ENCODE measurements around the gene SPECC1.
"Not testable (repeated sequence)": the region's sequence is repeated elsewhere in the genome, so short reads cannot be mapped to it uniquely, and the experiment has no call there.

SPECC1 gene

DNA sequence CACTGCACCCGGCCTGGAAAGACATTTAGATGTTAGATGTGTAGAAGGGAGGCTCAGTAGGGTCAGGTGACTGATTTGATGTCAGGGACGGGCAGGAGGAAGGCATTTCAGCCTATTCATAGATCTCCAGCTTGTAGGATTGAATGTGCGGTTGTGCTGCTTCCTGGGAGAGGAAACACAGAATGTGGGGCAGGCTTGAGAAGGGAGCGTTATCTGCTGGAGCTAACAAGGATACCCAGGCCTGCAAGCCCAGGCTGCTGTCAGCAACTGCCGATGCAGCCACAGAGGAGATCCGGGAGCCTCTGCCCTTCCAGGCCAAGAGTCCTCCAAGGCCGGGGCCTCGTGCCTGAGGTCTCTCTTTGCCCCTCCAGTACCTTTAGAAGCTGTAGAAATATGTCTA, 205.6 kb downstream of the SPECC1 start:
- peak; percentile 48 for DNase-seq

DNA sequence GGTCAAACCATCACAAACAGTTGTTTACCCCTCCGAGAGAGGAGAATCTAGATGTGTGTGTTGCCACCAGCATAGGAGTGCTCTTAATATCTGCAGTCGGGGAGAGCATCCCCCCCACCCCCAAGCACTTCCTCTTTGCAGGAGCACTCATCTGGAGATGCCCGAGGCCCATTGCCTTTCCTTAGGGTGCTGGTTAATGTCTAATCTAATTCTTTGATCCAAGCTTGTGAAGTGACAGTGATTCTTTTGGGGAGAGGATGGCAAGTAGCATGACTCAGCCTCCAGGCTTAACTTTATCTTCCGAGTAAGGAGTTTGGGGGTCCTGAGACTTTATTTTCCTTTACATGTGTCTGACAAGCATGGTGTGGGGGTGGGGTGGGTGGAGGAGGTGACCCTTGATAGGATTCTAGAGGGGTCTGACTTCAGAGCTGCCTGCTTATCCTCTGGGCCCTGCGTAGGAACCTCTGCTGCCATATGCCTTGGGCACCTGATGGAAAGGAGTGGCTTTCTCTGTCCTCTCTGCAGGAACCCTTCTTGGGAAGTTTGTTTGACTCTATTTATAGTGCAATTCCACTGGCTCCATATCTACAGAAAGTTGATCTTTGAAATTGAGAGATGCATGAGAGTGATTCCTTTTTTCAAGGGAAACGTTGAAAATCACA, 207.1 kb downstream of the SPECC1 start:
- peak; percentile 55 for DNase-seq

DNA sequence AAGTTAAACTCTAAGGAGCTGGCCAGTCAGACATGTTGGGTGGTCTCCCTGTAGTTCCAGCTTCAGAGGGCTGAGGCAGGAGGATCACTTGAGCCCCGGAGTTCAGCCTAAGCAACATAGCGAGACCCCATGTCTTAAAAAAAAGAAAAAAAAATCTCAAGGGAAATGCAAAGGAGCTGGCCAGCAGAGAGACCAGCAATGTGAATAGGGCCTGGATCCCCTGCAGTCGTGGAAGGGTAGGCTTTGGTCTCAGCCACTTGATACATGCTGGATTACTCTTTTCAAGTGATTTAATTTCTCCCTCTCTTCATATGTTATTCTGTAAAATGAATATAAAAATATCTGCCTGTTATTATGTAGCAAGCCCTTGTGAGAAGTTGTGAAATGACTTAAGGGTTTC, 207.7 kb downstream of the SPECC1 start:
- no peak for DNase-seq

DNA sequence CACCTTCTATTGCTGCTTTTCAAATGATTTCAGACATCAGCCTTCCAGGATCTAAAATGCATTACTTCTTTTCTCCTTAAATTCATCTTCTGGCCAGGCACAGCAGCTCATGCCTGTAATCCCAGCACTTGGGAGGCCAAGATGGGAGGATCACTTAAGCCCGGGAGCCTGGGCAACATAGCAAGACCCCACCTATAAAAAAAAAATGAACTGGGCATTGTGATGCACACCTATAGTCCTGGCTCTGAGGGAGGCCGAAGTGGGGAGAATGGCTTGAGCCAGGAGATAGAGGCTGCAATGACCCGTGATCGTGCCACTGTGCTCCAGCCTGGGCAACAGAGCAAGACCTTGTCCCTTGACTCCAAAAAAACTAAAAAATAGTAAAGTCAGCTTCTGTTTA, 208.5 kb downstream of the SPECC1 start:
- peak; percentile 35 for DNase-seq

DNA sequence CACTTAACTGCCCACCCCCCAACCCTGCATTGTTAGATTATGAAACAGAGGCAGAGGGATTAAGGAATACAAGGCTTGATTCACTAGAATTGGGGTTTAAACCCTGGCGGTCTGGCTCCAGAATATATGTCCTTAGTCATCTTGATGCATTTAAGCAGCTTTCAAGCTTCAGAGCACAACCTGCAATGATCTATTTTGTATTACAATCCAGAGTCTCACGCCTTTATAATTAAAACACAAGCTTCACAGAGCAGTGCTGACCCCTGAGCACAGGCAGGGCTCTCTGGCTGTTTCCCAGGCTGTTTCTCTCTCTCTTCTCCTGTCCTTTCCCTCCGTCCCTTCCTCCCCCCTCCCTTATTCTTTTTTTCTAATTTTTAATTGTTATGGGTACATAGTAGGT, 209.1 kb downstream of the SPECC1 start:
- DNase-seq: no peak

DNA sequence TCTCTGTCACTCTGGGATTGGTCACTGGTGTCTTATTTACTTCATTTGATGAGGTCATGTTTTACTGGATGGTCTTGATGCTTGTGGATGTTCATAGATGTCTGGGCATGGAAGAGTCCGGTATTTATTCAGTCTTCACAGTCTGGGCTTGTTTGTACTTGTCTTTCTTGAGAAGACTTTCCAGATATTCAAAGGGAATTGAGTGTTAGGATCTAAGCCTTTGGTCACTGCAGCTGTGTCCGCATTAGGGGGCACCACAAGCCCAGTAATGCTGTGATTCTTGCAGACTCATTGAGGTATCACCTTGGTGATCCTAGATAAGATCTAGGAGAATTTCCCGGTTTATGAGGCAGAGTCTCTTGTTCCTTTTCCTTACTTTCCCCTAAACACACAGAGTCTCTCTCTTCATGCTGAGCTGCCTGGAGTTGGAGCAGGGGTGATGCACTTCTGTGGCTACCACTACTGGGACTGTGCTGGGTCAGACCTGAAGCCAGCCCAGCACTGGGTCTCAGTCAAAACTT, 214.7 kb downstream of the SPECC1 start:
- DNase-seq: peak; percentile 81

DNA sequence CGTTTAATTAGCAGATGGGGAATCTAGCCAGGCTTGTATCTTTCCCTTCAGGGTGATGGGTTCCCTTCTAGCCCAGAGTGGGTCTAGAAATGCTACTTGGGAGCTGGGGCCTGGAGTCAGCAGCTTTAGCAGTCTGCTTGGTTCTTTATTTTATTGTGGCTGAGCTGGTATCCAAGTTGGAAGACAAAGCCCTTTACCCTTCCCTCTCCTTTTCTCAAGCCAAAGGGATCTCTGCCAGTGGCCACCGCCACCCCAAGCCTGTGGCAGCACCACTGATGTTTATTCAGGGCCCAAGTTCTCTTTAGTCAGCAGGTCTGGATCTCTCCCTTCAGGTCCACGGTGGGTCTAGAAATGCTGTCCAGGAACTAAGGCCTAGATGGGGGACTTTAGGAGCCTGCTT, 215.2 kb downstream of the SPECC1 start:
- no peak for DNase-seq

DNA sequence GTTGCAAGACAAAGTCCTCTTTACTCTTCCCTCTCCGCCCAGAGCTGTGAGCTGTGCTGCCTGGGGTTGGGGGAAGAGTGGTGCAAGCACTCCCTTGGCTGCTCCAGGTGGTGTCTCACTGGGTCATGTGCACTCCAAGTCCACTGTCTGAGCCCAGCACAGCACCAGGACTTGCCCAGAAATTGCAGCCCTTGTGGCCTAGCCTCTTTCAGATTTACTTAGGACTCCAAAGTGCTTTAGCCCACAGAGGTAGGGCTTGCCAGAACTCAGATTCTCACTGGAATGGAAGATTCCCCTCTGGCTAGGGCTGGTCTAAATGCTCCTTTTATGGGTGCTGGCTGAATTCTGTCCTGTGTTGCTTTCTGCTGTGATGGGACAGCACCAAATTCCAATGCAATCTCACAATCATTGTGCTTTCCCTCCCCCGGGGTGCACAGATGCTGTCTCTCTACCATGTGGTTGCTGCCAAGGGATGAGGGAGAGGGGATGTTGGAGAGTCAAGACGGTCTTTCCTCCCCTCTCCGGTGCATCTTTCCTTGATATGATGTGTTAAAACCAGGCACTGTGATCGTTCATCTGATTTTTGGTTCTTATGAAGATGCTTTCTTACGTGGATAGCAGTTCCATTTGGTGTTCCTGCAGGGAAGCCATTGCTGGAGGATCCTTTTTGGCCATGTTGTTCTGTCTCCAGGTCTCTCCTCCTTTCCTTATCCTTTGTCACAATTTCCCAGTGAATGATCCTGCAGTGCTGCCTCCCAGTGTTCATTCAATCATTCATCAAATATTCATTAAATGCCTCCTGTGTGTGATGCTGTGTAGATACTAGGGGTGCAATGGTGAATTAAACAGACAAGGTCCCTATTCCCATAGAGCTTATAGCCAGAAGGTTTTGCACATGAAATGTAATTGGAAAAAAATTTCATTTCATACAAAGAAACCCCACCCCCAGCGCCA, 216.3 kb downstream of the SPECC1 start:
- peak; percentile 87 for DNase-seq

DNA sequence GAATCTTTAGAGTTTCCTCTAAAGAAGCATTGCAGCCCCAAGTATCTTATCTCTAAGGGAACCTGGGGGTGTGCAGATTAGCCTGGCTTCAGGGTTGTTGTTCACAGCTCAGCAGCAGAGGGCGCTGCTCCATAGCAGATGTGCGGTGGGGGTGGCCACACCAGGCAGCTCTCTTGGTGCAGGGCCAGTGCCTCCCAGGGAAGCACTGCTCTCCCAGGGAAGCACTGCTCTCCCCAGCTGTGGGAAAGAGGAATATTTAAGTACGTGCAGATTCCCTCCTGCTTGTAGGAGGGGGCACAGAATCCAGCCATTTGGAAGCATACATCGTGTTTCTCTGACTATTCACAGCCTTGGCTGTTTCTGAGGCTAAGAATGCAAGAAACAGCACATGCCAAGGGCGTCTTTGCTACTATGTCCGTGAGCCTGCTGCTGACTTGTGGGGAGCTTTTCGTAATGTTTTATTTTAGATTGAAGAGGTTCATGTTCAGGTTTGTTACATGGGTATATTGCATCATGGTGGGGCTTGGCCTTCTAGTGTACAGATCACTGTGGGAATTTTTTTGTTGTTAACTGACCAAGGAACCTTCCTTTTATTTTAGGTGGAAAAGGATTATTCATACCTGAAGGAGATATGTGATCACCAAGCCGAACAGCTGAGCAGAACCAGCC, 217.8 kb downstream of the SPECC1 start:
- peak; percentile 94 for DNase-seq

DNA sequence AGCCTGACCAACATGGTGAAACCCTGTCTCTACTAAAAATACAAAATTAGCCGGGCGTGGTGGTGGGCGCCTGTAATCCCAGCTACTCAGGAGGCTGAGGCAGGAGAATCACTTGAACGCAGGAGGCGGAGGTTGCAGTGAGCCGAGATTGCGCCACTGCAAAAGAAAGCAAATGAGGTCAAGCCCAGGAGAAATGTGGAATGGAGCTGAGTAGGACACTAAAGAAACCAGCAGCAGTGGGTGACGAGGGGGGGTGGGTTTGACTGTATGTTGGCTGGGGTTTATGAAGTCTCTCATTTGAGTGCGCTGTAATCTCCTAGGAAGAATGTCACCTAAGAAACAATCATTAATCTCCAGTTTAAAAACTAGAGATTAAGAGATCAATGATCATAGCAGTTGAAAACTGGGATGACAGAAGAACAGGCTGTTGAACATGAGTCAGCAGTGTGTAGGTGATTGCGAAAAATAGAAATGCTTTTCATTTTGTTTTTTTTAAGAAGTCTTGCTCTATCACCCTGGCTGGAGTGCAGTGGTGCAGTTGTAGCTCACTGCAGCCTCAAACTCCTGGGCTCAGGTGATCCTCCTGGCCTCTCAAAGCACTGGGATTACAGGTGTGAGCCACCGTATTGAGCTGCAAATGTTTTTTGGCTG, 218.7 kb downstream of the SPECC1 start:
- DNase-seq: not testable (repeated sequence)

DNA sequence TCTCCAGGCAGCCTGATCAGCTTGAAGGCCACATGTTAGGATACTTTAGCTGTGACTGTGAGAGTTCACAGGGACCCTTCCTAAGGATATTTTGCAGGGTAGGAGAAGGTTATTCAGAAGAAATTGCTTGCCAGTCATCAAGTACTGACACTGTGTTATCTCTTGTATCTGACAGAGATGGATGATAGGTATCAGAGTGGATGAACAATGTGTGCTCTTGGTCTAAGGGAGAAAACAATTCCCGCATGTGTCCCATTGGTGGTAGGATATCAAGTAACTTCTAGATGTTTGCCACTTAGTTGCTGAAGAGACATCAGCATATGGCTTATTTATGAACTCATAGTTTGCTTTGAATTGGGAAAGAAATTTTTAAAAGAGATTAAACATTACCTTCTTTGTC, 219.3 kb downstream of the SPECC1 start:
- no peak for DNase-seq

DNA sequence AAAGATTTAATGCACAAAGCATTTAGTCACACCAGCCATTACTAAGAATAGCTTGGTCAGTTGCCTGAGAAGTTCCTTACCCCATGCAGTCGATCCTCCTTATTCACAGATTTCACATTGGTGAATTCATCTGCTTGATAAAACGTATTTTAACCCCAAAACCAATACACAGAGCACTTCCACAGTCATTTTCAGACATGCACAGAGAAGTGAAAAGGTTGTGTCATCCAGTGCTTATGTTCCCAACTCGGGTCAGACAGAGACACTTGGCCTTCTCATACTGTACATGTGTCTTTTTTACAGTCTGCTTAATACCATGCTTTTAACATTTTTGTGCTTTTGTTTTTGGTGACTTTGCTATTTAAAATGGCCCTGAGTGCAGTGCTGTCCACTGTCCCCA, 219.7 kb downstream of the SPECC1 start:
- DNase-seq: no peak

DNA sequence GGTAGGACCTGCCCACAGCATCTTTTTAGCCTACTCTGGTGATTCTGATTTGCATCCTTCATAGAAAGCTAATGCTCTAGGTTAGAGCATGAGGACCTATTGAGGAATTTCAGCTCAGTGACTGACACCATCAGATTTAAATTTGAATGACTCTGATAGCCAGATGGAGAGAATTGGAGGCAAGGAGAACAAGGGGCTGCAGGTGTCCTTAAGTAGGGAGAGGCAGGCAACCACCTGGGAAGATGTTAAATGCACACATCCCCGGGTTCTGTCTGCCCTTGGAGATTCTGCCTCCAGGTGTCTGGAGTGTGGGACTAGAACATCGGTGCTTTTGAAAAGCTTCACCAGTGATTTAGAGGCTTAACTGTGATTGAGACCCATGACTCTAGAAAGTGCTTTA, 221.8 kb downstream of the SPECC1 start:
- no peak for DNase-seq

DNA sequence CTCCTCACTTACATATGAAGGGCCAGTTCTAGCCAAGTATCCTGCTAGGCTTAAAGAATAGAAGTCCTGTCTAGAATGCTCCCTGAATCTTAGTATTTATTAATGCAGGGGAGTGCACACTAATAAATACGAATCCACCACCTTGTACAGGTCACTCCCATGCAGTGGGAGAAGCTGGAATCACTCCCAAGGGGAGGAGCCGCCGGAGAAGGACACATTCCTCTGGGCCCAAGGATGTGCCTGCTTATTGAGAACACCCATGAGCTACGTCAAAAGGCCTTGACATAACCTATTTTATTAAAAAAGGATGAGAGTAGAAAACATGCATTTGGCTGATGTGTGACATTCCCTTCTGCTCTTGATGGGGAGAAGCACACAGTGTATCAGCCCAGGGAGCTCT, 223.5 kb downstream of the SPECC1 start:
- no peak for DNase-seq

DNA sequence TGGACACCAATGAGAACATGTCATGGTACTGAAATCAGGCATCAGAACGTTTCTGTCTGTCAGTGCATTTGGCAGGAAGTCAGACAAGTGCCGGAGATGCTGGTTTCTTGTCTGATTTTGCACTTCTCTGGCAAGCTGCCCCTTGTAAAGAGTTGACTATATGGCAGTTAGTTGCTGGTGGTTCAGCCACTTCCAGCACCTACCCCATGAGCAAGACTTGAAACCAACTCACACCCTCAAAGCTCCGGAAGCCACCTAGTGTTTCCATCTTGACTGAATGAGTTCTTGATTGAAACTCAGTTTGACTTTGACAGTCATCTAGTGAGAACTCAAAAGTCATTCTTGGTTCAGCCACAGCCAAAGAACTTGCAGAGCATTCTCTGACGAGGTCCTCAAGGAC, 225.1 kb downstream of the SPECC1 start:
- DNase-seq: no peak

DNA sequence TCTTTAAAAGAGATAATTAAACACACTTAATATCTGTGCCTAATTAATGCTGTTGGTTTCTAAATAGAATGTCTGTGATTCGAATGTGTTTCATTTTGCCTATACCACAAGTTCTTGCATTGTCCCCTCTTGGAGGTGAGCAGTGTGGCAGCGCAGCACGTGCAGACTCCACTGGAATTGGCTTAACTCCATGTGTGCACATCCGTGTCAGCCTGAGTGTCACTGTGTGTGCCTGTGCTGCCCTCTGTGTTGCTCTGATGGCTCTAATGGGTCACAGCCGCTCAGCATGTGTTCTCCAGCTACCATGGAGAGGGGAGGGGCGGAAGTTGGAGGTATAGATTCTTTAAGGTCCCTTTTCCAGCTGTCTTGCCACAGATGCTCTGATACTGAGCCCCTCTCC, 226.6 kb downstream of the SPECC1 start:
- no peak for DNase-seq

DNA sequence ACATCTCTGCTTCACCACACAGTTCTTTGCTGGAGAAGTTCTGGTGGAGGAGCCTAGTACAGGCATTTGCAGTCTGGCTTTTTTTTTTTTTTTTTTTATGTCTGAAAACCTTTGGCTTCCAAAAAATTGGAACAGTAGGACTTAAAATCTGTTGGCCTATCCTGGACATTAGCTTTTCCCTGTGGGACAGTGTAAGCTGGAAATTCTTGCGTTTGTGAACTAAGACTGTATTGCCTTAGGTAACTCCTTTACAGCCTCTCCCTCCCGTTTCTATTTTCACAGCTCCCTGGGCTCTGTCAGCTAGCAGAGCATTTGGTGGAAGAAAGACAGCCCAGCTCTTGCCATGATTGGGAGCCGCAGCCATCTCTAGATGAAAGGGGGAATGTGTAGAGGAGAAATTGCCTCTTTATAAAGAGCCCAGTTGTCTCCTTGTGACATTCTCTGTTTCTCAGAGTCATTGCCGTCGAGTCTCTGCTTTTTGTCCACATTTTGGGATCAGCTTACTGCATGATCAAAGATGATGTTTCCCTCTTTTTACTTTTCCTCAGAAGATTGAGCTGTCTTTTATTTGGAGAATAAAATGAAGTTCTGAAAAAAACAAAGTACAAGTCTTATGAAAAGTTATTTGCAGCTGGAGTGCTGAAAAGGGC, 227.5 kb downstream of the SPECC1 start:
- DNase-seq: no peak

DNA sequence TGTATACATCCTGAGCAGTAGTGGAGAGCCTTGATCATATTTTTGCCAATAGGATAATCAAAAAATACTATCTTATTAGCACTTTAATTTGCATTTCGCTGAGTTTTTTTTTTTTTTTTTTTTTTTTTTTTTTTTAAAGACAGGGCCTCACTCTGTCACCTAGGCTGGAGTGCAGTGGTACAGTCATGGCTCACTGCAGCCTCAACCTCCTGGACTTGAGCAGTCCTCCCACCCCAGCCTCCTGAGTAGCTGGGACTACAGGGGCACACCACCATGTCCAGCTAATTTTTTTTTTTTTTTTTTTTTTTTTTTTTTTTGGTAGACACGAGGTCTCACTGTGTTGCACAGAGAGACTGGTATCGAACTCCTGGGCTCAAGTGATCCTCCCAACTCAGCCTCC, 230.6 kb downstream of the SPECC1 start:
- not testable (repeated sequence) for DNase-seq

DNA sequence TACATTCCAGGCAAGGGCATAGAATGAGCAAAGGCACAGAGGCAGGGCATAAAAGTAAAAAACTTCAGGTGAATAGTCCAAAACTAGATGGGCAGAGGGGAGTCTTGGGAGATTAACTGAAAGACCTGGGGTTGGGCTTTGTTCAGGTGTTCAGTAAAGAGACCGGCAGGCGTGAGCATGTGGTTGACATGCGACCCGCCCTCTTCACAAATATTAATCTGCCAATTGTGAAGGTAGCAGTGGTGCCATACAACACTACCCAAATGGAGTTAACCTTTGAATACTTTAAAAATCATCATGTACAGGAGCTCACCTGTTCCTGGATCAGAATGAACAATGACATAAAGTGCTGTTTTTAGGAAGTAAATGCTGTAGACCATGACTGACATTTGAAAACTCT, 232.7 kb downstream of the SPECC1 start:
- no peak for DNase-seq

DNA sequence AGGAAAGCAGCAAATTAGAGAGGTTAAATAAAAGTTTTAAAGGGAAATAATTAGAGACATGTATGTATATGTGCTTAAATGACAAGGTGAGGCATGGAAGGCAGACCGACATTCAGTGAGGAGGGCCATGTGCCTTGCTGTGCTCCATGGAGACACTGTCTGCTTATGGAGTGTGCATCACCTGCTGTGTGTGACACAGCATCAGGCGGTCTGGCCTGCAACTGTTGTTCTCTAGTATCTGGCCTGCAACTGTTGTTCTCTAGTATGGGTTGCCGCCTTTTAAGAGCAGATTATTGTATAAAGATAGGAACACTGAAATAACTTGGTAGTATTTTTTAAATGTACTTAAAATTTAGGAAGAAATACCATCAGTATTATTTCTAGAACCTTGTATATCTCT, 233.1 kb downstream of the SPECC1 start:
- no peak for DNase-seq

DNA sequence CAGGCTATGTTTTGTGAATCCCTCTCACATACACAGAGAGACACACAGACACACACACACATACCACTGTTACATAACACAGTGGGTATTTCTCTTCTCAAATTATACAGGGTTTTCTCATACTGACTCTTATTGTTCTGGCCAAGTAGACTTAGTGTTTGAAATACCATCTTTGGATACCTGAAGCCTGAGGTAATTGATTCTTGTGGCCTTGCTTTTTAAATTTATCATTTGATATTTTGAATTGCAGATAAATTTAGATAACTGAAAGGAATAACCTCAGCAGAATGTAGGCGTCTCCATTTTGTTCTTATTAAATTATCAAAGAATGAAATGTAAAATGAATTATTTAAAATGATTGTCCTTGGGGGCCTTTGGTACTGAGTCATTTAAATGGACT, 234.4 kb downstream of the SPECC1 start:
- no peak for DNase-seq

DNA sequence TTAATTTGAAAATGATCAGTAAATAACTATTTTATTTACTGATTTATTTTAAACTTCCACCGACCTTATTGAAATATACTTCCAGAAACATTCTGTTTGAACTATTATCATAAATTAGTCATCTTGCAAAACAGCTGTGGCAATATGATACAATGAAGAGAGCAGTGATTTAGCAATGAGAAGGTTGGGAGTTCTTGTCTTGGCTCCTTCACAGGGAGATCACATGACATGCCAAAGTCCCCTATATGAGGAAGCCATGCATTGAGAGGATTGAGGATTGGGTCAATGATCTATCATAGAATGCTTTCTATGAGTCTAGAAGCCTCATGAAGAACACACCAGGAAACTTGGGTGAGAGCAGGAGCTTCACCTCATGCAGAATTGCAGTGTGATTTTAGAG, 235.5 kb downstream of the SPECC1 start:
- DNase-seq: no peak

DNA sequence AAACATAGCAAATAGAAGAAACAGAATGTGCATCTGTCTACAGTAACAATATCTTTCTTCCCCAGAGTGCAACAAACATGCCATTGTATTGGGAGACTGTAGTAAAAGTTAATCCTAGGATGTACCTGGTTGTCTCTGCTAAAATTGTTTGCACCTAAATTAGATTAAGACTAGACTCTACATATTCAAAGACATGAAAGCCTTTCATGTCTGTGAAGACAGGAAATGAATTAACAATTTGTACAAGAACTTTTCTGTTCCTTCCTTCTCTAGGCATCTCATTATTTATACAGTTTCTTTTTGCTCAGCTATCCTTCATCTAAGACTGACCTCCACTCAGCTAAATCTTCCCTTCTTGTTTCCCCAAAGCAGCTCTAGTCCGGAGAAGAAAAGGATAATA, 237.5 kb downstream of the SPECC1 start:
- DNase-seq: no peak
